Cardiac fibroblast (primary cell): Measurements from ENCODE around the gene EPHX1.

Experiments
- DNase-seq, 2 donors: peaks; one replicate each; pipeline versions ENCODE4 v3.0.0 to v3.0.0-alpha.2; 2010; ENCODE audit warnings: low read depth in 2 of 2
- H3K4me3 ChIP-seq, 2 donors: replicated peaks in 1 of 2; 1 replicate in 1 of 2; 2 replicates in 1 of 2; pipeline ENCODE4 v1.5.1; 2011; ENCODE audit warnings: low read depth in 2 of 2, low read length in 2 of 2, mild to moderate bottlenecking in 2 of 2, moderate library complexity in 1 of 2
- TF ChIP-seq, protein P1 (sequence below): IDR thresholded peaks from one replicate; pipeline ENCODE4 v1.5.1; 2011; ENCODE audit warnings: low read depth, mild to moderate bottlenecking, low read length, inconsistent platforms

The EPHX1 gene

DNA sequence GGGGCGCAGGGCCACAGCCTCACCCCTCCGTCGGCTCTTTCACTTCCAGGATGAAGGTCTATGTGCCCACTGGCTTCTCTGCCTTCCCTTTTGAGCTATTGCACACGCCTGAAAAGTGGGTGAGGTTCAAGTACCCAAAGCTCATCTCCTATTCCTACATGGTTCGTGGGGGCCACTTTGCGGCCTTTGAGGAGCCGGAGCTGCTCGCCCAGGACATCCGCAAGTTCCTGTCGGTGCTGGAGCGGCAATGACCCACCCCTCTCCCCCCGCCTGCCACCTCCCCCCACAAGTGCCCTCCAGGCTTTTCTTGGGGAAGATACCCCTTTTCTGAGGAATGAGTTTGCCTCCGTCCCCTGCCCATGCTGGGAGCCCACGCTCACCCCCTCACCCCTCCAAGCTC, 35.2 kb downstream of the EPHX1 start:
- TF ChIP-seq, protein P1, sequence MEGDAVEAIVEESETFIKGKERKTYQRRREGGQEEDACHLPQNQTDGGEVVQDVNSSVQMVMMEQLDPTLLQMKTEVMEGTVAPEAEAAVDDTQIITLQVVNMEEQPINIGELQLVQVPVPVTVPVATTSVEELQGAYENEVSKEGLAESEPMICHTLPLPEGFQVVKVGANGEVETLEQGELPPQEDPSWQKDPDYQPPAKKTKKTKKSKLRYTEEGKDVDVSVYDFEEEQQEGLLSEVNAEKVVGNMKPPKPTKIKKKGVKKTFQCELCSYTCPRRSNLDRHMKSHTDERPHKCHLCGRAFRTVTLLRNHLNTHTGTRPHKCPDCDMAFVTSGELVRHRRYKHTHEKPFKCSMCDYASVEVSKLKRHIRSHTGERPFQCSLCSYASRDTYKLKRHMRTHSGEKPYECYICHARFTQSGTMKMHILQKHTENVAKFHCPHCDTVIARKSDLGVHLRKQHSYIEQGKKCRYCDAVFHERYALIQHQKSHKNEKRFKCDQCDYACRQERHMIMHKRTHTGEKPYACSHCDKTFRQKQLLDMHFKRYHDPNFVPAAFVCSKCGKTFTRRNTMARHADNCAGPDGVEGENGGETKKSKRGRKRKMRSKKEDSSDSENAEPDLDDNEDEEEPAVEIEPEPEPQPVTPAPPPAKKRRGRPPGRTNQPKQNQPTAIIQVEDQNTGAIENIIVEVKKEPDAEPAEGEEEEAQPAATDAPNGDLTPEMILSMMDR, result no peak
- DNase-seq, result no peak

DNA sequence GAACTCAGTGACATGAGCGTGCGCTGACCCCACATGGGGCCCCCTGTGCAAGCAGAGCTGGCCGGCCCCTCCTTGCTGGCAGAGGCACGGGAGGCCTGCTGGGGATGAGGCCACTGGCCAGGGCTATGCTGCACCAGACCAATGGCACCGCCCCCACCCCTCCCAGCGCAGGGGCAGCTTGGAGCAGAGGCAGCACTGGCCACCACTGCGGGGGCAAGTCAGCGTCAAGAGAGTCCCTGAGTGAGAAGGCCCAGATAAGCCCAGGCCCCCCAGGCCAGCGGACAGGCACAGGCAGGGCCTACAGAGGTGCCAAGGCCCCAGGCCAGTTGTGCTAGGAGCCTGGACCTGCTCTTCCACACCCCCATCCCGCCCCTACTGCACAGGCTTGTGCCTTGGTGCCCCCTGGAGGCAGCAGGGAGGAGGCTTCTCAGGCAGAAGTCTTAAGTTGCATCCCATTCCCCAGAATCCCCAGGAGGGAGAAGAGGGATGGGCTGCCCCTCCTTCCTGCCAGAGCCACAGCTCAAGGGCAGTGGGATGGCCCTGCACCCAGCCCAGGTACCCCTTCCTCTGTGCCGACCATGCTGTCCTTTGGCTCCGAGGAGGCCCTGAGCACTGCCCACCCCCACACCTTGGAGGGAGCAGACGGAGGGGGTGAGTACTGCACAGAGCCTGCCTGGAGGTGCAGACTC, 35.8 kb downstream of the EPHX1 start:
- no peak overlapping the region for H3K4me3 ChIP-seq
- peak; percentile 84 to 92 for DNase-seq
- TF ChIP-seq, protein P1, result peak; percentile 88

More for the DNA sequence above, 35.2 kb downstream of the EPHX1 start:
- H3K4me3 ChIP-seq, result no peak overlapping the region

DNA sequence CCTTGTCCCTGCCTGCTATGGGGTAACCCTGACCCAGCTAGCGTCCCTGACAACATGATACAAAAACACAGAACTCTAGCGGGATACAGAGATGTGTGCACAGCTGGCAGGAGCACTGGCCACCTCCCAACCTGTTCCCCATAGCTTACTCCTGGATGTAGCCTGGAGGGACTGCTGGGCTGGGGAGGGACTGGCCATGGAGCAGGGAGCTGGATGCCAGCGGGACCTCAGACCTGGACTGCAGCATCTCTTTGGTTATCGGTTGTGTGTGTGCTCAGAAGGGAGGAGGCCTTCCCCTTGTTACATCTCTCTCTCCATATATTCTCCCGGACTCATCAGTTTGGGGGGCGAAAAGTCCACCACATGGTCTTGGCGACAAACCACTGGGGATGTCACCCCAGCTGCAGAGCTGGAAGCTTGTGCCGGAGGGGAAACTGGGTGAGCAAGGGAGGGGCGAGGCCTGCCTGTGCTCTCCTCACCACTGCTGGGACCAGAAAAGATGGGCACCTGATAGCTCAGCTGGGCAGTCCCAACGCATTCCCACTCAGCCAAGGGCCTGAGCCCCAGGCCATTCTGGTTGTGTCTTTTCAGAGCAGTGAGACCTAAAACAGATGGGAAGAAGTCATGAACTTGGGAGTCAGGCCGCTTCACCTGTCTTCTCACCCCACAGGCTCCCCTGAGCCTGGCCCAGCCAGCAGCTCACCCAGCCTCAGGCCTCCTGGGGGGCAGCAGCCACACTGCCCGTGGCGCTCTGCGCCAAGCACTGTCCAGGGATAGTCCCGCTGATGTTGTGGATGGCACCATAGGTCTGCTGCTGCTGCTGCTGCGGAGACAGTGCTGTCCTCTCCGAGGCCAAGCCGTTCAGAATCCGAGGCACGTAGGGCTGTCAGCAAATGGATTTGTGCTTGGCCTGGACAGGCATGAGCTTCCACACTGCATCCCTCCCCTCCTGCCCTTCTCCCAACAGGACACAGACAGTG, 36.7 kb downstream of the EPHX1 start:
- DNase-seq, result no peak

DNA sequence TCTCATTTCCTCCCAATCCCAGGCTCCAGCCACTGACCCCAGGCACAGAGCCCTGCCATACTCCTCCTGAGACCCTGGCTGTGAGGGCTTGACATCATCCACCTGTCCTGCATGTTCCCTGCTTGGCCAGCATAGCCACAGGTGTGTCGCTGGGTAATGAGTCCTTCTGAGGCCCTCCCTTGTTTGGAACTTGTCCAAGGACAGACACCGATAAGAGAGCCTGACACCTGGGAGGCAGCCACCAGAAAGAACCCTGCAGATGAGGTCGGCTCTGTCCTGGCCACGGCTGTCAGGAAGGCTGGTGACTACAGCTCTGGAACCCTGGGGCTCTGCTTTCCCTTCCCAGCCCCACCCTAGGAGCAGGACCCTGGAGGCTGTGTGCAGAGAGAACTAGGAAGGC, 37.7 kb downstream of the EPHX1 start:
- DNase-seq, result no peak
- no peak overlapping the region for H3K4me3 ChIP-seq
- TF ChIP-seq, protein P1, result no peak

More for the DNA sequence above, 36.7 kb downstream of the EPHX1 start:
- TF ChIP-seq, protein P1, result no peak
- no peak overlapping the region for H3K4me3 ChIP-seq

DNA sequence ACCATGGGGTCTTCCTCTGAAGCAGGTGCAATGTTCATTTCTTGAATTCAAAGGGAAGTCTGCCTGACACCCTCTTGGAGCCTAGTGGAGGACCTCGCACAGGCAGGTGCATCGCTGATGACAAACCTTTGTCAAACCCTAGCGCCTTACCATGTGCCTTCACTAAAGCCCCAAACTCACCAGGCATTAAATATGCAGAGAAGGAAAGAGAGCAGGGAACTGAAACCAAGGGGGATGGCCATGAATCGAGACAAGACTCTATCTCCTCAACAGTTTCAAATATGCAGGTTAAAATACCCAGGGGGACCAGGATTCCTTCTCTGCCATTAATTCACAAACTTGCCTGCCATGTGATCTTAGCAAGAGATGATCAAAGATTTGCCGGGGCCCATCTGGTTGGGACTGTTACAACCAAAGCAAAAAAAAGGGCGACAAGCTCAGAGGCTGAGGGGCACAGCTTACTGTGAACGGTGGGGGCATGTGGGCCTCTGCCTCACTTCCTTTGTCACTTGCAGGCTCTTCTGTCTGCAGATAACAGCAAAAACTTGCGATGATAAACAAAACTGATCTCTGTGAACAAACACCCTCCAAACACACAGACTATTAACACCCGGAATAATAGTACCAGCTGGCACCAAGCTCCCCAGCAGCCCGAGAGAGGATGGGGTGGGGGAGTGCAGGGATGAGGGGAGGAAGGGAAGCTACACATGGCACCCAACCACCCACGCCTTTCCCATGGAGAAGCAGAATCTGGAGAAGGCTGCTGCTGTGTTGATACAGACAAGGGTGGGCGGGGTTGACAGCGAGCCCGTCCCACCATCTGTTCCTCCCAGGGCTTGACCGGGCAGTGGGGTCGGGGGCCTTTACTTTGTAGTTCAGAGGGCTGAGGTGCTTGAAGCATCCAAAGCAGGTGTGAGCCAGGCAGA, 38.4 kb downstream of the EPHX1 start:
- peak in 1 of 2 donors; percentile 37 for DNase-seq
- TF ChIP-seq, protein P1, result no peak
- no peak overlapping the region for H3K4me3 ChIP-seq

DNA sequence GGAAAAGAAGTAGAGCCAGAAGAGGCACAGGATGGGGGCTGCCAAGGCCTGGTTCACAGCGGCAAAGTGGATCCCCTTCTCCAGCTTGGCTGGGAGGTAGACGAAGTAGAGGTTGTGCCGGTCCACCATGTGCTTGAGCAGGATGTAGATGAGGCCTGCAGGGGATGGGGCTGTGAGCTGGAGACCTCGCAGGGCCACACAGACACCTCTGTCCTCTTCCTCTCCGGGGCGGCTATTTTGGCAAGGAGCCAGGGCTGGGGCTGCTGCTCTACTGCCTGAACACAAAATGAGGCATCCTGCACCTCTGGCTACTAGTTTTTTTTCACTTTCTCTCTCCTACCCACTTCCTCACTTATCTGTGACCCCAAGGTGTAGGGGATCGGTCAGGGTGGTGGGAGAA, 40.0 kb downstream of the EPHX1 start:
- TF ChIP-seq, protein P1, result no peak
- peak in 1 of 2 donors; percentile 10 for DNase-seq
- H3K4me3 ChIP-seq, result no peak overlapping the region
